ENCODE data around the gene FNDC3B. TPM values are rescaled to one million over a fixed set of nuclear protein-coding genes. Genes with fewer than 3 reads are reported as not detected.
A peak's percentile ranks its signal among the peaks of the same experiment; 100 is the strongest.

FNDC3B gene
- total RNA-seq, 1 donor: 139 TPM

DNA sequence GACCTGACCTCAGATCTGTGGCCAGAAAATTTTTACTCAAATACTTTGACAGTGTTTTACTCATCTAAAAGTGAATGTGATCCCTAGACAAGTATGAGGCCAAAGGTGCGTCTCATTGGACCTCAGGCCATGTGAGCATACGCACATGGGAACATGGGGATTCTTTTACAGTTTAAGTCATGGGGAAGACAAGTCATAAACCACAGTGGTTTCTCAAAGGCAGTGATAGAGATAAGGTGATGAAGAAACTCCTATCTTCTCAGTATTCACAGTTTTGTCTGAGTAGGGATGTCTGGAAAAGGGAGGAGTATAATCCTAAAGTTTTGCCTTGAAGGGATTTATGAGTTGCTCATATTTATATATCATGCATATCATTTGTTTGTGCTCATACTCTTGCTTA, 173.8 kb downstream of the FNDC3B start:
- TF ChIP-seq CTCF (IDR thresholded peaks at IDR 0.05; ENCODE audit: insufficient read depth, low read length): no peak
- peak; percentile 54 for DNase-seq (ENCODE audit: low read depth)
- no peak overlapping the region for H3K4me3 ChIP-seq (ENCODE audit: low read depth, low read length)

DNA sequence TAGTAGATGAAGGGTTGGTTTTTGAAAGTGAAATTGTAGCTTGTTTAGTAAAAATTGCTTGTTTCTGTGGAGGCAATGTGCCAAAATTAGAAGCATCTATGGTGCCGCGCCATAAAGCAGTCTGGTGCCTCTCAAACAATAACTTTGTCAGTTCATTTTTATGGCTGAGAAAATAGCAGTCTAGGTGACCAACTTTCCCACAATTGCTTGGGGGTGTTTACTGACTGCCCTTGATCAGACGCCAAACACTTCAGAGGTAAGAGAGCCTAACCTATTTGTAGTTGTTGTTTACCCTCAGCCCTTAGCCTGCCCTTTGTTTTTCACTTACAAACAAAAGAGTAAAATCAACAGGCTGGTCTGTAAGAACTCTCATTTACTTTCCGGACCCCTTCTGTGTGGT, 174.5 kb downstream of the FNDC3B start:
- no peak for DNase-seq (ENCODE audit: low read depth)
- no peak overlapping the region for H3K4me3 ChIP-seq (ENCODE audit: low read depth, low read length)
- TF ChIP-seq CTCF (IDR thresholded peaks at IDR 0.05; ENCODE audit: insufficient read depth, low read length): no peak

- DNase-seq (ENCODE audit: low read depth): no peak
- no peak overlapping the region for H3K4me3 ChIP-seq (ENCODE audit: low read depth, low read length)
- no peak for TF ChIP-seq CTCF (IDR thresholded peaks at IDR 0.05; ENCODE audit: insufficient read depth, low read length)
Observed at GRCh38 chr3:172216267-172216666, 176.9 kb downstream of the FNDC3B start.

DNA sequence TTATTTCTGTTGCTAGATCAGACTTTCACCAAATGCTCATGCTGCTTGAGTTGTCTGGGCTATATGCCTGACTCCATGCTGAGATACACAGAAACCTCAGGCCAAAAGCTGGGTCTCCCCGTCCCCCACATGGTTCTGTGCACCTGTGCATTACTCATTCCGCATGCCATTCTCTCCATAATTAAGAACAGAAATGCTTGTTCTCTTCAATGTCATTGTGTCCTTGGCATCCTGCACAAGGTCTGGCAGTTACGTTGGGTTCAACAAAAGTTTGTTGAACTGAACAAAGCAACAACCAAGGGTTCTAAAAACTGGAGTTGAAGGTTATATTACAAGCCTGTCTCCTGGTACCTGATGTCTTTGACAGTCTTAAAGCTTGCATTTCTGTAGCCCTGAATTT, 177.5 kb downstream of the FNDC3B start:
- no peak for TF ChIP-seq CTCF (IDR thresholded peaks at IDR 0.05; ENCODE audit: insufficient read depth, low read length)
- no peak for DNase-seq (ENCODE audit: low read depth)

DNA sequence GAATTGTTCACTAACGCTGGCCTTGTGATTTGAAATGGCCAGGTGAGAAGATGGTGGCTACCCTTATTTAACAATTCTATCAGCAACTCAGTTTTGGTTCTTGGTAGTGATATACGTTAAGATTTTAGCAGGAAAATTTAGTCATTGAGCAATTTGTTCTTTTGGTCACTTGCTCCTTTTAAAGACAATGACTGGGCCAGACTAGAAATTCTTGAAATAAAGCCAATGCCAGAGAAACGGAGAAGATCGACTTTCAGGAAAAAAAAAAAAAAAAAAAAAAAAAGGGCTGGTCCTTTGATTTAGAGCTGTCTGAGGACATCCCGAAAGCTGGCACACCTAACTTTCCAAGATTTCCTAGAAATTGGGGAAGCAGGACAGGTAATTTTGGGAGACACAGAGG, 178.5 kb downstream of the FNDC3B start:
- DNase-seq (ENCODE audit: low read depth): peak; percentile 55
- no peak for TF ChIP-seq CTCF (IDR thresholded peaks at IDR 0.05; ENCODE audit: insufficient read depth, low read length)
- H3K4me3 ChIP-seq (ENCODE audit: low read depth, low read length): no peak overlapping the region

More for the DNA sequence above, 177.5 kb downstream of the FNDC3B start:
- no peak overlapping the region for H3K4me3 ChIP-seq (ENCODE audit: low read depth, low read length)

GRCh38 chr3:172218350-172219323, 179.3 kb downstream of the FNDC3B start:
- no peak for TF ChIP-seq CTCF (IDR thresholded peaks at IDR 0.05; ENCODE audit: insufficient read depth, low read length)
- no peak overlapping the region for H3K4me3 ChIP-seq (ENCODE audit: low read depth, low read length)
- DNase-seq (ENCODE audit: low read depth): no peak

Measured in fibroblast of the aortic adventitia (primary cell).